ENCODE data around the gene PEAK1.

DNA sequence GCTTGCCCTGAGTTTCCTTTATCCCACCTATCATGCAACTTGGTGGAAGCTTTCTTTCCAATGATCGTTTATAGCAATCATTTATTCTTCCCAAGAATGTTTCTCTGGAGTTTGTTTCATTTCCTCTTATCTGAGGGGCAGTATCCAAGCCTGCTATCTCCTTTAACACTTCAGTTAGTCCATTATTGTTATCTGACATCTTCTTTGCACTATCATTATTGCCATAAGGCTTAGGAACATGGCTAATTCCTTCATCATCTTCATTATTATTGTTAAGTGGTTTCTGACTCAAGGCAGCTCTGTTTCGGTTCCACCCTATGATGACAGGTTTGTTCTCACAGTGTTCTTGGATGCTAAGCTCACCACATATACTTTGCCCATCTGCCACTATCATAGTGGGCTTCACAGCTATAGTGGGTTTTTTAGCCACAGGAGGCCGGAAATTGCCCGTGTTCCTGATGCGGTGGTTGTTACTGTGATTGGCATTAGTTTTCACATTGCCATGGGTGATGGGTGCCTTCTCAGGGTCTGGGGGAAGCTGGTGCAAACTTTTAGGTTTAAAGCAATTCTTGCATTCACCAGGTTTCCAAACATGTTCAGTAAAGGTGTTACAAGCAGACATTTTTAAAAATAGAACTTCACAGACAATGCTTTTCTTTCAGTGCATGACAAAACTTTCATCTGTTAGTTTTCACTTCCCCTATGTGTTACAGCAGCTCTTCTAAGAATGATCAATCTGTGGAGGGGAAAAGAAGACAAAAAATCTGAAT lies 238.4 kb downstream of the PEAK1 start:
- TF ChIP-seq POLR2A (IDR thresholded peaks at IDR 0.05; ENCODE audit: low read length) (no peak), EP300 (IDR thresholded peaks at IDR 0.05) (no peak), CEBPB (IDR thresholded peaks at IDR 0.05) (no peak), JUN (IDR thresholded peaks at IDR 0.05) (no peak), ZFP36 (IDR thresholded peaks at IDR 0.05; ENCODE audit: borderline replicate concordance, partially characterized antibody) (no peak), SREBF2 (IDR thresholded peaks at IDR 0.05) (no peak), RCOR1 (IDR thresholded peaks at IDR 0.05; ENCODE audit: low read depth, low read length) (no peak), HOXA7 (CRISPR knock-in tag; IDR thresholded peaks at IDR 0.05) (no peak), ESRRA (IDR thresholded peaks at IDR 0.05; ENCODE audit: borderline replicate concordance, low read length) (no peak), FOXS1 (CRISPR knock-in tag; IDR thresholded peaks at IDR 0.05) (no peak)
- TF ChIP-seq, protein P1, sequence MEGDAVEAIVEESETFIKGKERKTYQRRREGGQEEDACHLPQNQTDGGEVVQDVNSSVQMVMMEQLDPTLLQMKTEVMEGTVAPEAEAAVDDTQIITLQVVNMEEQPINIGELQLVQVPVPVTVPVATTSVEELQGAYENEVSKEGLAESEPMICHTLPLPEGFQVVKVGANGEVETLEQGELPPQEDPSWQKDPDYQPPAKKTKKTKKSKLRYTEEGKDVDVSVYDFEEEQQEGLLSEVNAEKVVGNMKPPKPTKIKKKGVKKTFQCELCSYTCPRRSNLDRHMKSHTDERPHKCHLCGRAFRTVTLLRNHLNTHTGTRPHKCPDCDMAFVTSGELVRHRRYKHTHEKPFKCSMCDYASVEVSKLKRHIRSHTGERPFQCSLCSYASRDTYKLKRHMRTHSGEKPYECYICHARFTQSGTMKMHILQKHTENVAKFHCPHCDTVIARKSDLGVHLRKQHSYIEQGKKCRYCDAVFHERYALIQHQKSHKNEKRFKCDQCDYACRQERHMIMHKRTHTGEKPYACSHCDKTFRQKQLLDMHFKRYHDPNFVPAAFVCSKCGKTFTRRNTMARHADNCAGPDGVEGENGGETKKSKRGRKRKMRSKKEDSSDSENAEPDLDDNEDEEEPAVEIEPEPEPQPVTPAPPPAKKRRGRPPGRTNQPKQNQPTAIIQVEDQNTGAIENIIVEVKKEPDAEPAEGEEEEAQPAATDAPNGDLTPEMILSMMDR (IDR thresholded peaks at IDR 0.05), result no peak
- TF ChIP-seq, protein P2, sequence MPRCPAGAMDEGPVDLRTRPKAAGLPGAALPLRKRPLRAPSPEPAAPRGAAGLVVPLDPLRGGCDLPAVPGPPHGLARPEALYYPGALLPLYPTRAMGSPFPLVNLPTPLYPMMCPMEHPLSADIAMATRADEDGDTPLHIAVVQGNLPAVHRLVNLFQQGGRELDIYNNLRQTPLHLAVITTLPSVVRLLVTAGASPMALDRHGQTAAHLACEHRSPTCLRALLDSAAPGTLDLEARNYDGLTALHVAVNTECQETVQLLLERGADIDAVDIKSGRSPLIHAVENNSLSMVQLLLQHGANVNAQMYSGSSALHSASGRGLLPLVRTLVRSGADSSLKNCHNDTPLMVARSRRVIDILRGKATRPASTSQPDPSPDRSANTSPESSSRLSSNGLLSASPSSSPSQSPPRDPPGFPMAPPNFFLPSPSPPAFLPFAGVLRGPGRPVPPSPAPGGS (IDR thresholded peaks at IDR 0.05), result no peak
- TF ChIP-seq, protein P3, sequence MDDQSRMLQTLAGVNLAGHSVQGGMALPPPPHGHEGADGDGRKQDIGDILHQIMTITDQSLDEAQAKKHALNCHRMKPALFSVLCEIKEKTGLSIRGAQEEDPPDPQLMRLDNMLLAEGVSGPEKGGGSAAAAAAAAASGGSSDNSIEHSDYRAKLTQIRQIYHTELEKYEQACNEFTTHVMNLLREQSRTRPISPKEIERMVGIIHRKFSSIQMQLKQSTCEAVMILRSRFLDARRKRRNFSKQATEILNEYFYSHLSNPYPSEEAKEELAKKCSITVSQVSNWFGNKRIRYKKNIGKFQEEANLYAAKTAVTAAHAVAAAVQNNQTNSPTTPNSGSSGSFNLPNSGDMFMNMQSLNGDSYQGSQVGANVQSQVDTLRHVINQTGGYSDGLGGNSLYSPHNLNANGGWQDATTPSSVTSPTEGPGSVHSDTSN (IDR thresholded peaks at IDR 0.05), result no peak
- TF ChIP-seq, protein P4, sequence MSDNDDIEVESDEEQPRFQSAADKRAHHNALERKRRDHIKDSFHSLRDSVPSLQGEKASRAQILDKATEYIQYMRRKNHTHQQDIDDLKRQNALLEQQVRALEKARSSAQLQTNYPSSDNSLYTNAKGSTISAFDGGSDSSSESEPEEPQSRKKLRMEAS (IDR thresholded peaks at IDR 0.05), result no peak

Data from A549 (cell line).